ENCODE data around the gene TEX14. TPM values are rescaled to one million over a fixed set of nuclear protein-coding genes. Genes with fewer than 3 reads are reported as not detected.
"Not testable (repeated sequence)": the region's sequence is repeated elsewhere in the genome, so short reads cannot be mapped to it uniquely, and the experiment has no call there.

TEX14 gene
- total RNA-seq, 4 donors from 2014 or later, result 0.11 to 2.3 (median 0.27) TPM

- no peak for DNase-seq
- H3K27ac ChIP-seq, result no peak overlapping the region
- H3K36me3 ChIP-seq, result no peaks in the 10 kb centered on the region
- H3K27me3 ChIP-seq, result no peaks in the 10 kb centered on the region
- no peaks in the 10 kb centered on the region for H3K9me3 ChIP-seq
- no peaks in the 10 kb centered on the region for H3K4me1 ChIP-seq
- intact Hi-C loops (cut with DNase I), result no loop called here
- 84 to 85% methylated on average over 3 of the region's 3 CpGs for WGBS, 2 donors
- no peak overlapping the region for H3K4me3 ChIP-seq (replicated peaks in 1 of 3)
- TF ChIP-seq CTCF (IDR thresholded peaks at IDR 0.05), result no peak
- TF ChIP-seq POLR2A (IDR thresholded peaks at IDR 0.05), result no peak
Measured at GRCh38 chr17:58557981-58558380, 133.9 kb downstream of the TEX14 start.

- H3K36me3 ChIP-seq, result no peaks in the 10 kb centered on the region
- no peaks in the 10 kb centered on the region for H3K4me1 ChIP-seq
- intact Hi-C loops (cut with DNase I), result no loop called here
- TF ChIP-seq CTCF (IDR thresholded peaks at IDR 0.05) (no peak), POLR2A (IDR thresholded peaks at IDR 0.05) (no peak)
- WGBS, 2 donors, result 51 to 55% methylated on average over 5 of the region's 5 CpGs
- H3K27ac ChIP-seq, result no peak overlapping the region
- H3K4me3 ChIP-seq (replicated peaks in 1 of 3), result no peak overlapping the region
- DNase-seq, result no peak
- H3K27me3 ChIP-seq, result no peaks in the 10 kb centered on the region
- H3K9me3 ChIP-seq, result no peaks in the 10 kb centered on the region
Measured at GRCh38 chr17:58556833-58557250, 135.0 kb downstream of the TEX14 start.

- H3K9me3 ChIP-seq; H3K4me1 ChIP-seq; H3K36me3 ChIP-seq; H3K27ac ChIP-seq; H3K27me3 ChIP-seq; intact Hi-C loops (cut with DNase I); H3K4me3 ChIP-seq (replicated peaks in 1 of 3); DNase-seq: not testable (repeated sequence)
- WGBS, 2 donors, result 89 to 98% methylated on average over 3 of the region's 3 CpGs
Measured at GRCh38 chr17:58555109-58555508, 136.7 kb downstream of the TEX14 start.

GRCh38 chr17:58541249-58541648 is 150.6 kb downstream of the TEX14 start:
- Histone ChIP-seq H3K9me3 (no peaks in the 10 kb centered on the region), H3K27ac (no peak overlapping the region), H3K36me3 (no peaks in the 10 kb centered on the region), H3K4me3 (replicated peaks in 1 of 3) (no peak overlapping the region), H3K4me1 (peaks cover 0 to 7% of the 10 kb centered on the region in 2 donors), H3K27me3 (no peaks in the 10 kb centered on the region)
- intact Hi-C loops (cut with DNase I), result no loop called here
- no peak for DNase-seq
- TF ChIP-seq POLR2A (IDR thresholded peaks at IDR 0.05), result no peak
- no peak for TF ChIP-seq CTCF (IDR thresholded peaks at IDR 0.05)
- WGBS, 2 donors, result 82 to 87% methylated on average over 2 of the region's 2 CpGs

- intact Hi-C loops (cut with DNase I), result no loop called here
- H3K27ac ChIP-seq, result no peak overlapping the region
- TF ChIP-seq CTCF (IDR thresholded peaks at IDR 0.05) (no peak), POLR2A (IDR thresholded peaks at IDR 0.05) (no peak)
Measured at GRCh38 chr17:58539698-58540097, 152.1 kb downstream of the TEX14 start.

More at GRCh38 chr17:58539698-58540097, 152.1 kb downstream of the TEX14 start:
- Histone ChIP-seq H3K9me3 (no peaks in the 10 kb centered on the region), H3K36me3 (no peaks in the 10 kb centered on the region), H3K27me3 (no peaks in the 10 kb centered on the region), H3K4me1 (peaks cover 0 to 7% of the 10 kb centered on the region in 2 donors), H3K4me3 (replicated peaks in 1 of 3) (no peak overlapping the region)
- no peak for DNase-seq
